HG02610 (cell line): Measurements from ENCODE around the gene PLTP.
A peak's percentile ranks its signal among the peaks of the same experiment; 100 is the strongest.

Experiments
- ATAC-seq: cut with Tn5 transposase; IDR thresholded peaks from one replicate; pipeline ENCODE4 v1.9.1; 2021; ENCODE audit warnings: mild to moderate bottlenecking, moderate library complexity; ENCODE audit not compliant: unreplicated experiment

Gene PLTP

DNA sequence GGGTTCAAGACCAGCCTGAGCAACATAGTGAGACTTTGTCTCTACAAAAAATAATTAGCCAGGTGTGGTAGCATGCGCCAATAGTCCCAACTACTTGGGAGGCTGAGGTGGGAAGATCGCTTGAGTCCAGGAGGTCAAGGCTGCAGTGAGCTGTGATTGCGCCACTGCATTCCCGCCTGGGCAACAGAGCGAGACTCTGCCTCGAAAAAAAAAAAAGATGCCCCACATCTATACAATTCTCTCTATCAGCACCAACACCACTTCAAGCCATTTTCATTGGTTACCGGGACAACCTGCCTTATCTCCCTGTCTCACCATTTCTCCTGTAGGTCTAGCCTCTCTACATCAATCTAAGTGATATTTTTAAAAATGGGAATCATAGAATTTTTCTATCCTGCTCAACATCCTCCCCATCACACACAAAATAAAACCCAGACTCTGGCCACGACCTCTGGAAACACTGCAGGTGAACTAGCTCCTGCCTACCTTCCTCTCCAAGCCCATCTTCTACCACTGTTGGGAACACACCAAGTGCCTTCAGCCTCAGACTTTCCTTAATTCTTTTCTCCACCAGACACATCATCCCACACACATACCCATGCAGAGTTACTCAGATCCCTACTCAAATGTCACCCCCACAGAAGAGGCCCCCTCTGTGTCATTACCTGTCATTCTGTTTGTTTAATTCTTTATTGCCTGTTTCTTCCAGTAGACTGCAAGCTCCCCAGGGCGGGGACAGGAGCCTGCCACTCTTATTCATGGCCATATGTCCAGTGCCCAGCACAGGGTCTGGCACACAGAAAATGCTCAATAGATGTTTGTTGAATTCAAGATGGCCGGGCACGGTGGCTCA lies 9.6 kb upstream of the PLTP start:
- no peak for ATAC-seq

DNA sequence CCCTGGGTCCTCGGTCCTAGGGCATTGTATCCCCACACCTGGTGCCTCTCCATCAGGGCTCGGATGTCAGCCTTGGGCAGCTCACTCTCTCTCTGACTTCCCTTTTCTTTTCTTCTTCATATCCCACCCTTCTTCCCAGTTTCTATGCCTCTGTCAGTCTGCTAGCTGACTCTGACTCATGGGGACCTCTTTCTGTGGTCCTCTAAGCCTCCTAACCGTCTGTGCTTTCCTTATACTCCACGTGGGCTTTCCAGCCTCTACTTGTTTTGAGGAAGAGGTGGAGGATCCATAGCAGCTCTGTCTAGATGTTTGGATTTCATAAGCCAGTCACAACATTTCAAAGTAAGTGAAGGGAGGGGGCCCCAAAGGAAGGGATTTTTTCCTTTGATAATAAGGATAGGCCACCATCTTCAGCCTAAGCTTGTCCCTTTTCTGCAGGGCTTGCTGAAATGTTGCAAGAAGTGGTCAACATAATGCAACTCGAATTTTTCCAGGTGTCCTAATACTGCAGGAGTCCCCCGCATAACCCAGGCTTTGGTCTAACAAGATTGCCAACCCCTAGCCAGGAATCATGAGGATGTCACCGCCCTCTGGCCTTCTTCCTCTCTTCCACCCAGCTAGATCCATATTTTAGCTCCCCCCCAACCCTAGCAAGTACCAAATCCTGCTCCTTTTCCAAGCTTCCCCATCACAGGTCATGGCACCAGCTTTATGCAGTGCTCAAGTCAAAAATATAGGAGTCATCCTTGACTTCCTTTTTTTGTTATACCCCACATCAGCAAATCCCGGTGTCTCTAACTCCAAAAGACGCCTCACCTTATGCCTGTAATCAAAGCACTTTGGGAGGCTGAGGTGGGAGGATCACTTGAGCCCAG lies 8.7 kb upstream of the PLTP start:
- ATAC-seq, result no peak

DNA sequence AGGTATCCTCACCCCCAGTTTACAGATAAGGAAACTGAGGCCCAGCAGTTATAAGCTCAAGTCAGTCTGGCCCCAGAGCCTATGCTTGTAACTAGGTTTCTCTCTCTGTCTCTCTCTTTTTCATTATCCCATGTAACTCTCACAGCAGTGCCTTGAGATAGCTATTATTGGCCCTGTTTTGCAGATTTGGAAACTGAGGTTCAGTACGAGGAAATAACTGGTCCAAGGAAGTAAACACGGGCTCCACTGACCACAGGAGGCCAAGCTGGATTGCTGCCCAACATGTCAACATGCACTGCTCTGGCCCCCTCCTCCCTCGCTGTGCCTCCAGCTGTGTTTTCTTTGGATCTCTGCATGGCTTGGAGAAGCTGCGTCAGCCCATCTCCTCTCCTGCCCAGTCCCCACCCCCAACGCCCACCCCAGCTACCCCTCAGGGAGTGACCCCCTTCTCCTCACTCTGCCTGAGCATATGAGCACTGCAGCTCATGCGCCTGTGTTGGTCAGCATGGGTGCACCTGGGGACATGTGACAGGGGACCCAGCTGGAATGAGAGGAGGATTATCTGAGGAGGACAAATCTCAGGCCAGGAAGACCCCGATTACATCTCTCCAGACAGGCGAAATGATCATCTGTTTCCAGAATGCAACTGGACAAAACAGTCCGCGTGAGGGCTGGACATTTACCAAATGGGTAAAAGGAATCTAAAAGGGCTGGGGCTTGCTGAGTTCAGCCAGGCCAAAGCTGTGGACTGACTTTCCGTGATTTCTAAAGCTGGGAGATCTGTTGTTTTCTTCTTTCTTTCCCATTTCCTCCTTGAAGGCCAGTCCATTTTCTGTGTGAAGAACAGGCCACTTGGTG lies 7.8 kb upstream of the PLTP start:
- no peak for ATAC-seq

DNA sequence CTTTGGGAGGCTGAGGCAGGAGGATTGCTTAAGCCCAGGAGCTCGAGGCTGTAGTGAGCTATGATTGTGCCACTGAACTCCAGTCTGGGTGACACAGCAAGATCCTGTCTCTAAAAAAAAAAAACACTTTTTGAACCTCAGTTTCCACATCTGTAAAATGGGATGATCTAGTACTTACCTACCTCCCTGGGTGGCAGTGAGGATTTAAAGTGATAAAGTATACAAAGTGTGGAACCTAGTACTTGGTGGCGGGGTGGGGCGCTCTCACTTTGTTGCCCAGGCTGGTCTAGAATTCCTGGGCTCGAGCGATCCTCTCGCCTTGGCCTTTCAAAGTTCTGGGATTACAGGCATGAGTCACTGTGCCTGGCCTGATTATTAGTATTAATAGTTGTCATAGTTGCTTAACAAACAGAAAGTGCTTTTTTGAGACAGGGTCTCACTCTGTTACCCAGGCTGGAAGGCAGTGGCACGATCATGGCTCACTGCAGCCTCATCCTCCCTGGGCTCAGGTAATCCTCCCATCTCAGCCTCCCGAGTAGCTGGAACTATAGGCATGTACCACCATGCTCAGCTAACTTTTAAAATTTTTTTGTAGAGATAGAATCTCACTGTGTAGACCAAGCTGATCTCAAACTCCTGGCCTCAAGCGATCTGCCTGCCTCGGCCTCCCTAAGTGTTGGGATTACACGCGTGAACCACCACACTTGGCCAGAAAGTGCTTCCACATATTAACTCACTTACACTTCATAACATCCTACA lies 7.0 kb upstream of the PLTP start:
- no peak for ATAC-seq

DNA sequence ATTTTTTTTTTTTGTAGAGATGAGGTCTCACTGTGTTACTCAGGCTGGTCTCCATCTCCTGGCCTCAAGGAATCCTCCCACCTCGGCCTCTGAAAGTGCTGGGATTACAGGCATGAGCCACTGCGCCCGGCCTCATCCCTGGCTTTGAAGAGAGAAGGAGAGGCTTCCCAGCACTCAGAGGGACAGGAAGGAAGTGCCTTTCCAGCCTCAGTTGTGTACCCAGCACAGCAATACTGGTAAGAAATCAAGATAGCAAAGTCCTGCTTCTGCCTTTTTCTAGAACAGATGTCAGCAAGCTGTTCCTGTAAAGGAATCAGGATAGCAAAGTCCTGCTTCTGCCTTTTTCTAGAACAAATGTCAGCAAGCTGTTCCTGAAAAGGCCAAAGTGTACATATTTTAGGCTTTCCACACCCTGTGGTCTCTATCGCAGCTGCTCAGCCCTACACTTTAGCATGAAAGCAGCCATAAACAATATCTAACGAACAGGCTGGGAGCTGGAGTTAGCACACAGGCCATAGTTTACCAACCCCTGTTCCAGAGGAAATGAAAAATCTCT lies 6.3 kb upstream of the PLTP start:
- ATAC-seq, result no peak

DNA sequence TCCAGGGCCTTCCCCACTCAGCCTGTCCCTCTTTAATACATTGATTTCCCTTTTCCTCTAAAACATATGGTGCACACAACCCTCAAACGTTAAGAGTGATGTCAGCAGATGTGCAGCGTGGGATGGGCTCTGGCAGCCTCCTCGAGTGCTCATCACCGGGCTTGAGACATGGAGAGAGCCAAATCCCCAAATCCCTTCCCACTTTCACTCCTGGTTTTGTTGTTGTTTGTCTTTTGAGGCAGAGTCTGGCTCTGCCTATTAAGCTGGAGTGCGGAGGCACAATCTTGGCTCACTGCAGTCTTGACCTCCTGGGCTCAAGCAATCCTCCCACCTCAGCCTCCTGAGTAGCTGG lies 5.8 kb upstream of the PLTP start:
- ATAC-seq, result no peak

DNA sequence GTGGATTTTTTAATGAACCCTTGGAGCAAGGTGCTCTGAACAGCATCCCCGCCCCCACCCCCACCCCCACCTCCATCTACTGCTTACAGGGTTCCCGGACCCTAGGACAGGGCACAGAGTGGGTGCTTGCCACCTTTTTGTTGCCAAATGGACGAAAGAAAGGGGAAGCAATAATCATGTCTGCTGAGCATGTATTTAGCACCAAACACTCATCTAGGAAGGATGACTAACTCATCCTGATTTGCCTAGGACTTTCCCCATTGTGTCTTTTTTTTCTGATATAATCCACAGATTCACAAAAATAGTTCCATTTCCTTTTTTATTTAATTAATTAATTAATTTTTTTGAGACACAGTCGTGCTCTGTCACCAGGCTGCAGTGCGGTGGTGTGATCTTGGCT lies 1.2 kb upstream of the PLTP start:
- ATAC-seq, result no peak

DNA sequence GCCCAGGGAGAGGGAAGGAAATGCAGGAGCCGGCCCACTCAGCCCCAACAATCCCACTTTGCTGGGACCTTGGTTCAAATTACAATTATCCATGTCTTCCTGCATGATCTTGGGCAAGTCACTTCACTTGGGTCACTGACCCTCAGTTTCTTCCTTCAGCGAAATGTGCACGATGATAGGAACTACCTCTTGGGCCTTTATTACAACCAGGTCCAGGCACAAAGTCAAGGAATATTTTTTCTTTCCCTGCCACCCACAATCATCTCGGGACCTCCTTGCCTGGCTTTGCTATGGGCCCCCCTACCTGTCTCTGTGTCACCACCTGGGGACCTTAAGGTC lies 358 bp upstream of the PLTP start:
- ATAC-seq, result no peak

DNA sequence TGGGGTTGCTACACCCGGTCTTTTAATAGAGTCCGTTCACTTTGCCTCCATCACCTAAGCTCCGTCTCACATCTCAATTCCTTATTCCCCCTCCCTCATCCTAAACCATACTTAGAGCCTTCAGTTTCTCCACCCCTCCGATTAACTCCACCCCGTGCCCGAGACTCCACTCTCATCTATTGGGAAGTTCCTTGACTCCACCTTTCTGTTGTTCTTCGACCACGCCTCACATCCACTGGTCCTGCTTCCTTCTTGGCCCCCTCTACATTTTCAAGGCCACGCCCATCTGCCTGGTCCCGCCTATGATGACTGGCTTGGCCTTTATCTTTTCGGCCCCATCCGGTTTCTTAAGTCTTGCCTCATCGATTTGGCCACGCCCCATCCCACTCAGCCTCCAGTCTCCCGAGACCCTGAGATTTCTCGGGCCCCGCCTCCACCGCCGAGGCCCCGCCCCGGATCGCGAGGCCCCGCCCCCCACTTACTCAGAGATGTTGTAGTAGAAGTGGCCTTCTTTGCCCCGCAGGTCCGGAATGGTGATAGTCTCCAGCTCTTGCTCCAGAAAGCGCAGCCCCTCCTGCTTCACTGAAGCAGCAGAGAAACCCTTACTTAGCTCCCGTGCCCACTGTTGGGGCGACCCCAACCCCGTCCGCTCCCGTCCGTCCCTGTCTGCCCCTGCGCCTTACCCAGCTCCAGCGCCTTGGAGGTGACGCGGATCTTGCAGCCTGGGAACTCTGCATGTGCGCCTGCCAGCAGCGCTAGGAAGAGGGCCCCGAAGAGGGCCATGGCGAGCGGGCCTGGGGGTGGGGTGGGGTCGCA lies 1.1 kb downstream of the PLTP start:
- peak; percentile 93 for ATAC-seq

DNA sequence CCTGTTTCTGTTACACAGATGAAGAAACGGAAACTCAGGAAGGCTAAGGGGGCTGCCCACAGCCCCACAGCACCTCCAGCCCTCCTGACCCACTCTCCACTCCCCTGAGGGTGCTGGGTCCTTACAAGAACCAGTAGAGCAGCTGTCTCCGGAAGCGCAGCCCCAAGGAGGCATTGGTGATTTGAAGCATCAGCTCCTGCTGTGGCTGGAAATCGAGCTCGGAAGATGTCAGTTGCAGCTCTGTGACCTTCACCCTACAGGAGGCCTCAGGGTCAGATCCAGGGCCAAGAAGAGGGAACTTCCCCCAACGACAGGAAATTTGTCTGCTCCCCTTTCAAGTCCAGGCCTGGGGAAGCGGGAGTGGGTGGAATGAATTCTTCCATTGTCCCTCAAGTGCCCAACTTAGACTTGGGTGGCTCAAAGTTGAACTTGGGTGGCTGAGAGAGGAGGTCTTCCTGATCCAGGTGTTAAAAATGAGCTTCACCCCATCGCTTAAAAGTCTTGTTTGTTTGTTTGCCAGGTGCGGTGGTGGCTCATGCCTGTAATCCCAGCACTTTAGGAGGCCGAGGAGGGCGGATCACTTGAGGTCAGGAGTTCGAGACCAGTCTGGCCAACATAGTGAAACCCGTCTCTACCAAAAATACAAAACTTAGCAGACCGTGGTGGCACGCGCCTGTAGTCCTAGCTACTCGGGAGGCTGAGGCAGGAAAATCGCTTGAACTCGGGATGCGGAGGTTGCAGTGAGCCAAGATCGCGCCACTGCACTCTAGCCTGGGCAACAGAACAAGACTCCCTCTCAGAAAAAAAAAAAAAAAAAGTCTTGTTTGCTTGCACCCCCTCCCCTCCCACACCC lies 1.9 kb downstream of the PLTP start:
- ATAC-seq, result no peak

DNA sequence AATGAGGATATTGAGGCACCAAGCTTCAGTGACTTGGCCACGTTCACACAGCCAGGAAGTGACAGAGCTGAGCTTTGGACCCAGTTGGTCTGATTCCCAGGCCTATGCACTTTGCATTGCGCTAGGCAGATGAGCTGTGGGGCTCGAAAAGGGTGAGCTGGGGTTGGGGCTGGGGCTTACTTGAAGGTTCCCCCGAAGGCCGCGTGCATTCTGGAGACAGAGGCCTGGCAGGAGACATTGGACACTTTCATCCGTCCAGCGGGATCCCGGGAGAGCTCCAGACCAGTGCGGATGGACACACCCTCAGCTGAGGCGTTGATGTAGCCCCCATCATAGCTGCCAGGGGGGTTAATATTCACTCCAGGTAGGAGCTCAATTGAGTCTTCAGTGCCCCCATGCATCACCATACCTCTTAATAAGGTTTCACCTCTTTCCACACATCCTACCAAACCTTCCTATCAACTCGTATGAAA lies 2.6 kb downstream of the PLTP start:
- no peak for ATAC-seq

DNA sequence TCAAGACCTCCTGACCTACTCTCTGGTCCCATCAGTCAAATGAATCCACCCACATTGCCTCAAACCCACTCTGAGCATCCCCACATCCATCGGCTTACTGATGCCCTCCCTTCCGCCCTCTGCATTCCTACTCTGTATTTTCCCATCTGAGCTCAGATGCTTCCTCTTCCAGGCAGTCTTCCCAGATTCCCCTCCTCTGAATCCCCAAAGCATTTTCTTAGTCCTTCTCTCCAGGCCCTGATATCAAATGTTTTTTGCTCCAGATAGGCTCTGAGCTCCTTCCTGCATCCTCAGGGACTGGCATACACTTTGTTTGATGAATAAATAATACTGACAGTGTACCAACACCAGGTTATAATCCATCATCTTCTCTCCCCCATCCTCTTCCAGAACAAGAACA lies 3.9 kb downstream of the PLTP start:
- no peak for ATAC-seq

DNA sequence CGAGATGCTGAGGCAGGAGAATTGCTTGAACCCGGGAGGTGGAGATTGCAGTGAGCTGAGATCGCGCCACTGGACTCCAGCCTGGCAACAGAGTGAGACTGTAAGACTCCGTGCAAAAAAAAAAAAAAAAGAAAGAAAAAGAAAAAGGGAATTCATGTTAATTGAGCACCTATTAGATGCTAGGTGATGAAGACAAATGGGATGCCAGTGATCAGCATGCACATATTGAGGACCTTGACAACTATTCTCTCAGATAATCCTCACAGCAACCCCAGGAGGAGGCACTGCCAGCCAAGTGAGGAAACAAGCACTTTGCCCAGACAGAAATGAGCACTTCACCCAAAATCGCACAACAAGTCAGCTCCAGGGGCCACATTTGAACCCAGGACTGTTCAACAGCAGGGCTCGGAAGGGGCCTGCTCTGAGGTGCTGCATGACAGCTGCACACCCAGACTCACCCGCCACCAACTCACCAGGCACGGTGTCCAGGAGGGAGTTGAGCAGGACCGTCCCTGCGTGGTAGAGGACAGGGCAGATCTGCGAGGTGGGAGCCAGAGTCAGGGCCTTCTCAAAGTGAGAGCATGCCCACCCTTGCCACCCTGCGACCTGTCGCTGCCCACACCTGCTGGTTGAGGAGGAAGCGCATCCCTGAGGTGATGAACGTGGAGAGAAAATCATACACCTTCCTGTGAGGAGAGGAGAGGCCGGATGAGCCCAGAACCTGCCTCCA lies 4.6 kb downstream of the PLTP start:
- no peak for ATAC-seq

DNA sequence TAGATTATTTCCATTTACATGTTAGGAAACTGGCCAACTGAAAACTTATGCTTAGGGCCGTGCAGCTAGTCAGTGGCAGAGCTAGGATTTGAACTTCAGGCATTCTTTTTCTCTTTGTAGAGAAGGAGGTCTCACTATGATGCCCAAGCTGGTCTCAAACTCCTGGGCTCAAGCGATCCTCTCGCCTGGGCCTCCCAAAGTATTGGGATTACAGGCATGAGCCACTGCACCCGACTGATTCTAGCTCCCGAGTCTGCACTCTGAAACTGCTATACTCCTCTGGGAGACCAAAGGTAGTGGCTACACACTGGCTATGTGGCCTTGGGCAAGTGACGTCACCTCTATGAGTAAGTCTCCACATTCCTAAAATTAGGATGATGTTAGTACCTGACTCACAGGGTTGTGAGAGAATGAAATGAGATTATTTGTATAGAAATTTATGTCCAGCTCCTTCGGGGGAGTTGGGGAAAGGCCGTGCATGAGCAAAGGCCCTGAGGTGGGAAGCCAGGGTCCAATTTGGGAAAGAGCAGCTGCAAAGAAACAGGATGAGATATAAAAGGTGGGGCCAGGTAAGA lies 6.4 kb downstream of the PLTP start:
- ATAC-seq, result no peak

DNA sequence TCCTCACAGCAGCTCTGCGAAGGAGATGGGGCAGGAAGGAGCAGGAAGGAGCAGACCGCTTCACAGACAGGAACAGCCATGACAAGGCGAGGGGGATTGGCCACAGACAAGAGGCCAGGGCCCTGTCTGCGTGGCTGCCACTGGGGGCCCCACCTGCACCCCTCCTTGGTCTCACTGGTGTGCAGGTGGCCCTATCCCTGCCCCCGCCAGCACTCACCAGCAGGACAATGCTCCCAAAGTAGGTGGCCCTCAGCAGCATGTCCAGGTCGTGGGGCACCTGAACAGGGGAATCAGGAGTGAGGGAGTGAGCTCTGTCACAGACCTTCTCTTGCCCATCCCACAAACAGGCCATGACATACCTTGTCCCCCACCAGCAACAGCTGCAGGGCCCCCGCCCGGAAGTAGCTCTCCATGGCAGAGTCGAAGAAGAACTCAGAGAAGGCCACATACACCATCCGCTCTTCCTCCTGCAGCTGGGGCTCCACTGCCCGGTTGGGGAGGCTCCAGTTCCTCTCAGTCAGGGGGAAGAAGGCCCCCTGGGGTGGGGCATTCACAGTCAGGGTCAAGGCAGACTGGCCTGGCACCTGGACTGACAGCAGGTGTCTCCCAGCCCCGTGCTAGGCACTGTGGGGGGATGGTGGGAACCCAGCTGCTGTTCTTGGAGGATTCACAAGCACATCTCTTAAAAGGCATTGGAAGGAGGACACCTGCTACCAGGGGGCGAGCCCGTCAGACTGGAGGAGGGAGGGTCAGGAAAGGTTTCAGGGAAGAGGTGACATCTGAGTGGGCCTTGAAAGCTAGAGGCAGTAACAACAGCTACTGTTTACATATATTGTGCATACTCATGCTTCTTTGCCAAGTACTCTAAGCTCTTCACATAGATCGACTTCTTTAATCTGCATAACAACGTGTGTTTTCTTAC lies 7.1 kb downstream of the PLTP start:
- no peak for ATAC-seq

DNA sequence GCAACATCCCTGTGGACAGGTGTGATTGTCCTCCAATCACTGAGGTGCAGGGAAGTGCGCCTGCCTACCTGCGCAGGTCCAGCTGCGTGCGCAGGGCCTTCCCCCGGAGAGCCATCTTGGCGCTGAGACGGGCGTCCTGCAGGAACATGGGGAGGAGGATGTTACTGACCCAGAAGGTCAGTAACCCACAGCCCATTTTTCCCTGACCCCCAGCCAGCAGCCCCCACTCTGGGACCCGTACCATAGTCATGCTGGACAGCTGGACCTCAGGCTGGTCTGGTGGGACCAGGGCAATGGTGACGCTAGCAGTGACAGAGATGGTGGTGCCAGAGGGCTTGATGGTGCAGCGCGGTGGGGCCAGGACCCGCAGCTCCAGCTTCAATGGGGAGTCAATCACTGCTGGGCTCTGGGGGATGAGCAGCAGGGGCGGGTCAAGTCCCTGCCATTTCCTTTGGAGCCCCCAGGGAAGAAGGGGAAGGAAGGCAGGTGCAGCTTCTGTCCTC lies 9.7 kb downstream of the PLTP start:
- no peak for ATAC-seq
